ENCODE data around the gene PCSK9.

GRCh38 chr1:54996359-54996868, 42.9 kb upstream of the PCSK9 start:
- TF ChIP-seq, protein P1, sequence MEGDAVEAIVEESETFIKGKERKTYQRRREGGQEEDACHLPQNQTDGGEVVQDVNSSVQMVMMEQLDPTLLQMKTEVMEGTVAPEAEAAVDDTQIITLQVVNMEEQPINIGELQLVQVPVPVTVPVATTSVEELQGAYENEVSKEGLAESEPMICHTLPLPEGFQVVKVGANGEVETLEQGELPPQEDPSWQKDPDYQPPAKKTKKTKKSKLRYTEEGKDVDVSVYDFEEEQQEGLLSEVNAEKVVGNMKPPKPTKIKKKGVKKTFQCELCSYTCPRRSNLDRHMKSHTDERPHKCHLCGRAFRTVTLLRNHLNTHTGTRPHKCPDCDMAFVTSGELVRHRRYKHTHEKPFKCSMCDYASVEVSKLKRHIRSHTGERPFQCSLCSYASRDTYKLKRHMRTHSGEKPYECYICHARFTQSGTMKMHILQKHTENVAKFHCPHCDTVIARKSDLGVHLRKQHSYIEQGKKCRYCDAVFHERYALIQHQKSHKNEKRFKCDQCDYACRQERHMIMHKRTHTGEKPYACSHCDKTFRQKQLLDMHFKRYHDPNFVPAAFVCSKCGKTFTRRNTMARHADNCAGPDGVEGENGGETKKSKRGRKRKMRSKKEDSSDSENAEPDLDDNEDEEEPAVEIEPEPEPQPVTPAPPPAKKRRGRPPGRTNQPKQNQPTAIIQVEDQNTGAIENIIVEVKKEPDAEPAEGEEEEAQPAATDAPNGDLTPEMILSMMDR (IDR thresholded peaks at IDR 0.05; ENCODE audit: low read depth, low read length): peak; percentile 69
- no peak for TF ChIP-seq EZH2phosphoT487 (IDR thresholded peaks at IDR 0.05; ENCODE audit: low read depth)

Data from OCI-LY3 (cell line).